Measurements from ENCODE around the gene ZCWPW1.
A peak's percentile ranks its signal among the peaks of the same experiment; 100 is the strongest.

ZCWPW1 gene

GRCh38 chr7:100434297-100435144 is 6.0 kb upstream of the ZCWPW1 start:
- in situ Hi-C loops (cut with HindIII; ENCODE audit: low pct_ligation_motif_present, low sequenced_read_pairs), result no loop called here
- Histone ChIP-seq H3K4me3 (ENCODE audit: low read depth, low read length) (peak overlapping the region; percentile 88), H3K36me3 (replicated peaks) (peaks cover 18% of the 10 kb centered on the region), H3K27ac (no peak overlapping the region), H3K27me3 (replicated peaks) (no peaks in the 10 kb centered on the region)
- TF ChIP-seq, protein P1, sequence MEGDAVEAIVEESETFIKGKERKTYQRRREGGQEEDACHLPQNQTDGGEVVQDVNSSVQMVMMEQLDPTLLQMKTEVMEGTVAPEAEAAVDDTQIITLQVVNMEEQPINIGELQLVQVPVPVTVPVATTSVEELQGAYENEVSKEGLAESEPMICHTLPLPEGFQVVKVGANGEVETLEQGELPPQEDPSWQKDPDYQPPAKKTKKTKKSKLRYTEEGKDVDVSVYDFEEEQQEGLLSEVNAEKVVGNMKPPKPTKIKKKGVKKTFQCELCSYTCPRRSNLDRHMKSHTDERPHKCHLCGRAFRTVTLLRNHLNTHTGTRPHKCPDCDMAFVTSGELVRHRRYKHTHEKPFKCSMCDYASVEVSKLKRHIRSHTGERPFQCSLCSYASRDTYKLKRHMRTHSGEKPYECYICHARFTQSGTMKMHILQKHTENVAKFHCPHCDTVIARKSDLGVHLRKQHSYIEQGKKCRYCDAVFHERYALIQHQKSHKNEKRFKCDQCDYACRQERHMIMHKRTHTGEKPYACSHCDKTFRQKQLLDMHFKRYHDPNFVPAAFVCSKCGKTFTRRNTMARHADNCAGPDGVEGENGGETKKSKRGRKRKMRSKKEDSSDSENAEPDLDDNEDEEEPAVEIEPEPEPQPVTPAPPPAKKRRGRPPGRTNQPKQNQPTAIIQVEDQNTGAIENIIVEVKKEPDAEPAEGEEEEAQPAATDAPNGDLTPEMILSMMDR (IDR thresholded peaks at IDR 0.05; ENCODE audit: low read depth, low read length, missing control alignments), result no peak
- no peak for DNase-seq

DNA sequence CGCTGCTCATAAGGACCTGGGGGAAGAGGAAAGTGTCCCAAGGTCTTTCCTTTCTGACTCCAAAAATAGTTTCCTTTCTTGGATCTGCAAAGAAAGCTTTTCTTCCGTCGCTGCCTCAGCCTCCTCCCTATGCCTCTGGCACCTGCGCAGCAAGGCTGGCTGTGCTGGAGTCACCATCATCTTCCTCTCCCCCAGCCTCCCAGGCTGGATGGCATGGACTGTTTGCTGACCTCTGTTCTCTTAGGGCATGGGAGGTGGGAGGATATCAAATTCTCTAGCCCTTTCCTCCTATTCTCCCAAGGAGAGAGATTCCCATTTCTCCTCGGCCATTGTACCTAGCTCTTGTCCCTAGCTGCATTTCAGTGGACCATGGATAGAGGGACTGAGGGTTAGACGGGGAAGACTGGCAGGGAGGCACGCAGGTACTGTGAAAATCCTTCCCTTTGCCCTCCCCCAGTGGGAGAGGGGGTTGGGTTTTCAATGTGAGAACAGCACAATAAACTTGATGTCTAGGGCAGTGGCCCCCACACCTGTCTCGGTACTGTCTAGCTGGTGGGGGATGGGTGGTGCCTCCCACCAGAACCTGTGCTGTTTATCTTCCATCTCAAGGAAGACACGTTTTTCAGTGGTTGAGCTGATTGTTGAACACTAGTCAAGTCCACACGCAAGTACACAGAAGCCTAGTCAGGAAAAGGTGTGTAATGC is 5.2 kb upstream of the ZCWPW1 start:
- DNase-seq, result no peak
- in situ Hi-C loops (cut with HindIII; ENCODE audit: low pct_ligation_motif_present, low sequenced_read_pairs), result no loop called here
- Histone ChIP-seq H3K27ac (no peak overlapping the region), H3K36me3 (replicated peaks) (peaks cover 18% of the 10 kb centered on the region), H3K27me3 (replicated peaks) (no peaks in the 10 kb centered on the region), H3K4me3 (ENCODE audit: low read depth, low read length) (no peak overlapping the region)
- TF ChIP-seq, protein P1 (IDR thresholded peaks at IDR 0.05; ENCODE audit: low read depth, low read length, missing control alignments), result no peak

DNA sequence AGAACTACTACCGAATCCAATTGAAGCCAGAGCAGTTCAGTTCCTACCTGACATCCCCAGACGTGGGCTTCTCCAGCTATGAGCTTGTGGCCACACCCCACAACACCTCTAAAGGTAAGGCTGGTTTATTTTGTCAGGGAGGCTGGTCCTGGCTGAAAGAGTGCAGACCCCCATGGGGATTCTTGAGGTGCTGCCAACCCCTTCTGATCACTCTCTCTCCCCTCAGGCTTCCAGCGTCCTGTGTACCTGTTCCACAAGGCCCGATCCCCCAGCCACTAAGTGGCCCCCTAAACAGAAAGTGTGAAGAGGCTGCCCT is 4.7 kb upstream of the ZCWPW1 start:
- no peak overlapping the region for H3K27ac ChIP-seq
- TF ChIP-seq, protein P1 (IDR thresholded peaks at IDR 0.05; ENCODE audit: low read depth, low read length, missing control alignments), result no peak
- no peak for DNase-seq
- H3K27me3 ChIP-seq (replicated peaks), result no peaks in the 10 kb centered on the region
- H3K36me3 ChIP-seq (replicated peaks), result peaks cover 18% of the 10 kb centered on the region
- no peak overlapping the region for H3K4me3 ChIP-seq (ENCODE audit: low read depth, low read length)
- in situ Hi-C loops (cut with HindIII; ENCODE audit: low pct_ligation_motif_present, low sequenced_read_pairs), result no loop called here

DNA sequence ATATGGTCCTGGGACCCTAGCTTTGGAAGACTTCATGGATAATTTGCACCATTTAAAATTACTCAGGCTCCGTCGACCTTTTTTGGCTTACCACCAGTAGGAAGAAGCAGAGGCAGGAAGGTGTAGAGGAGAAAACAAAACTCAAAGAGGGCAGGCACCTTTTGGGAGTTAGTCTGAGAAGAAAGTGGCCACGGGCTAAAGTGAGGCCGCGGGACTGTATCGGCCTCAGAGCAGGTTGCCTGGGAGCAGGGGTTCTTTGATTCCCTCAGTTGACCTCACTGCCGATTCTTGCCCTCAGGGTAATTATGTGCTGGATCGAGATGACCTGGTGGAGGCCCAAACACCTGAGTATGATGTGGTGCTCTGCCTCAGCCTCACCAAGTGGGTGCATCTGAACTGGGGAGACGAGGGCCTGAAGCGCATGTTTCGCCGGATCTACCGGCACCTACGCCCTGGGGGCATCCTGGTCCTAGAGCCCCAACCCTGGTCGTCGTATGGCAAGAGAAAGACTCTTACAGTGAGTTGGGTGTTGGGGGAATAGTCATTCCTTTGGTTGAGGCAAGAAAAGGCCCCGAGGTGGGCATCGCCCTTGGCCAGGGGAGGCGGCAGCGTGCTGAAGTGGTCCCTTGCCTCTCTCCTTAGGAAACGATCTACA is 4.2 kb upstream of the ZCWPW1 start:
- peaks cover 18% of the 10 kb centered on the region for H3K36me3 ChIP-seq (replicated peaks)
- no peak overlapping the region for H3K4me3 ChIP-seq (ENCODE audit: low read depth, low read length)
- no peaks in the 10 kb centered on the region for H3K27me3 ChIP-seq (replicated peaks)
- in situ Hi-C loops (cut with HindIII; ENCODE audit: low pct_ligation_motif_present, low sequenced_read_pairs), result no loop called here
- DNase-seq, result no peak
- TF ChIP-seq, protein P1 (IDR thresholded peaks at IDR 0.05; ENCODE audit: low read depth, low read length, missing control alignments), result no peak
- H3K27ac ChIP-seq, result no peak overlapping the region

DNA sequence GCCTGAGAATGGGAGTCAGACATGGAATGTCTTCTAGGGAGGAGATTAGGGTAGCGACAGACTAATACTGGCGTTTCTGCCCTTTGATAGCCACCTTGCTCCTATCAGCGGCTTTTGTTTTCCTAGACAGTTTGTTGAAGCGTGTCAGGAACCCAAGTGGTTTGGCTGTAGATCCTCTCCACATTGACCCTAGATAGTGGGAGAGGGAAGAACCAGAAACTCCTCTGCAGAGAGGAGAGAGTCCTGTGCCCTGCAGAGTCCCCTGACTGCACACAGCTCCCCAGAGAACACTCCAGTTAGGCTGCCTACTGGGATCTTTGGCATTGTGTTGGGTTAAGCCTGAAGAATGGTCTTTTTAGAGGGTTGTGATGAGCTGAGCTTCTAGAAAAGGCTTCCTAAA is 3.5 kb upstream of the ZCWPW1 start:
- TF ChIP-seq, protein P1 (IDR thresholded peaks at IDR 0.05; ENCODE audit: low read depth, low read length, missing control alignments), result no peak
- in situ Hi-C loops (cut with HindIII; ENCODE audit: low pct_ligation_motif_present, low sequenced_read_pairs), result no loop called here
- H3K27ac ChIP-seq, result no peak overlapping the region
- no peak for DNase-seq
- no peak overlapping the region for H3K4me3 ChIP-seq (ENCODE audit: low read depth, low read length)
- no peaks in the 10 kb centered on the region for H3K27me3 ChIP-seq (replicated peaks)
- peaks cover 18% of the 10 kb centered on the region for H3K36me3 ChIP-seq (replicated peaks)

Data from brain microvascular endothelial cell (primary cell).